Mesendoderm (in vitro differentiated cells): ENCODE measurements around the gene EDEM3.
"Not testable (repeated sequence)": the region's sequence is repeated elsewhere in the genome, so short reads cannot be mapped to it uniquely, and the experiment has no call there.

Experiments used
- DNase-seq: peaks from one replicate; pipeline ENCODE4 v3.0.0; 2013
- H2AK5ac ChIP-seq: 2 replicates; pipeline ENCODE4 v1.6.1; 2013; ENCODE audit warnings: low read length, inconsistent platforms
- H2BK120ac ChIP-seq: 2 replicates; pipeline ENCODE4 v1.6.1; 2013; ENCODE audit warnings: low read depth, mild to moderate bottlenecking, low read length, moderate library complexity, mixed read lengths
- H2BK15ac ChIP-seq: replicated peaks from 2 replicates; pipeline ENCODE4 v1.6.1; 2013; ENCODE audit warnings: low read depth, mild to moderate bottlenecking, moderate library complexity
- H2BK5ac ChIP-seq: 2 replicates; pipeline ENCODE4 v1.6.1; 2013; ENCODE audit warnings: low read length, inconsistent platforms
- H3K18ac ChIP-seq: 2 replicates; pipeline ENCODE4 v1.6.1; 2013; ENCODE audit warnings: mild to moderate bottlenecking, low read length, mixed read lengths
- H3K23ac ChIP-seq: one replicate; pipeline ENCODE4 v1.6.1; 2013; ENCODE audit warnings: low read length
- H3K27ac ChIP-seq: 2 replicates; pipeline ENCODE4 v1.5.1; 2013; ENCODE audit warnings: low read depth, mild to moderate bottlenecking, inconsistent platforms, low read length, moderate library complexity
- H3K27me3 ChIP-seq: 2 replicates; pipeline ENCODE4 v1.6.1; 2013; ENCODE audit warnings: low read length, control low read depth, mild to moderate bottlenecking, inconsistent platforms; ENCODE audit not compliant: insufficient read depth, poor library complexity
- H3K36me3 ChIP-seq: 2 replicates; pipeline ENCODE4 v1.6.1; 2013; ENCODE audit warnings: low read length, inconsistent platforms; ENCODE audit not compliant: control insufficient read depth, insufficient read depth
- H3K4ac ChIP-seq: one replicate; pipeline ENCODE4 v1.6.1; 2013; ENCODE audit warnings: low read depth, mild to moderate bottlenecking, low read length, moderate library complexity
- H3K4me1 ChIP-seq: 2 replicates; pipeline ENCODE4 v1.6.1; 2013; ENCODE audit warnings: low read depth, low read length, inconsistent platforms; ENCODE audit not compliant: control insufficient read depth
- H3K4me2 ChIP-seq: 2 replicates; pipeline ENCODE4 v1.6.1; 2013; ENCODE audit warnings: low read length
- H3K4me3 ChIP-seq: 2 replicates; pipeline ENCODE4 v1.5.1; 2013; ENCODE audit warnings: mild to moderate bottlenecking, low read length
- H3K56ac ChIP-seq: one replicate; pipeline ENCODE4 v1.6.1; 2013; ENCODE audit warnings: low read length
- H3K79me1 ChIP-seq: 2 replicates; pipeline ENCODE4 v1.6.1; 2013; ENCODE audit warnings: low read length, inconsistent platforms
- H3K79me2 ChIP-seq: 2 replicates; pipeline ENCODE4 v1.6.1; 2013; ENCODE audit warnings: mild to moderate bottlenecking, low read length; ENCODE audit not compliant: control insufficient read depth, insufficient read depth
- H3K9ac ChIP-seq: 2 replicates; pipeline ENCODE4 v1.6.1; 2013; ENCODE audit warnings: low read length, inconsistent platforms
- H4K5ac ChIP-seq: one replicate; pipeline ENCODE4 v1.6.1; 2013; ENCODE audit warnings: low read length
- H4K8ac ChIP-seq: one replicate; pipeline ENCODE4 v1.6.1; 2013; ENCODE audit warnings: low read depth, mild to moderate bottlenecking, control low read depth, low read length, moderate library complexity
- WGBS: extraction: QIAGEN DNeasy Blood & Tissue Kit; methylation state at CpG from one replicate; pipeline ENCODE4 v1.1.7; 2013; ENCODE audit warnings: low lambda C conversion rate, missing lambda C conversion rate; ENCODE audit not compliant: insufficient coverage; ENCODE audit errors: extremely low coverage; 5-methylcytosine and 5-hydroxymethylcytosine counted together

Gene EDEM3

GRCh38 chr1:184685116-184685515 is 69.5 kb downstream of the EDEM3 start:
- Histone ChIP-seq H3K27me3 (no peaks in the 10 kb centered on the region), H3K79me2 (no peaks in the 10 kb centered on the region), H3K4me1 (no peaks in the 10 kb centered on the region), H3K79me1 (no peaks in the 10 kb centered on the region), H3K23ac (no peak overlapping the region), H4K8ac (no peak overlapping the region), H2AK5ac (no peak overlapping the region), H3K4ac (no peak overlapping the region), H2BK15ac (no peak overlapping the region), H2BK5ac (no peak overlapping the region), H3K9ac (no peak overlapping the region), H2BK120ac (no peak overlapping the region), H3K4me3 (no peak overlapping the region), H3K27ac (no peak overlapping the region), H3K56ac (peak overlapping the region; percentile 0), H3K18ac (no peak overlapping the region), H3K36me3 (no peaks in the 10 kb centered on the region), H3K4me2 (no peak overlapping the region), H4K5ac (no peak overlapping the region)
- no peak for DNase-seq
- WGBS, result no CpG with 5 or more reads among the region's 7 CpGs

- Histone ChIP-seq H3K4me1 (no peaks in the 10 kb centered on the region), H3K4me3 (no peak overlapping the region), H3K9ac (no peak overlapping the region), H3K4ac (no peak overlapping the region), H4K8ac (no peak overlapping the region), H3K18ac (no peak overlapping the region), H3K79me2 (no peaks in the 10 kb centered on the region), H3K79me1 (no peaks in the 10 kb centered on the region), H3K4me2 (no peak overlapping the region), H3K36me3 (no peaks in the 10 kb centered on the region), H3K27ac (no peak overlapping the region), H3K27me3 (no peaks in the 10 kb centered on the region), H3K23ac (no peak overlapping the region), H2BK120ac (no peak overlapping the region), H2AK5ac (no peak overlapping the region), H4K5ac (no peak overlapping the region), H3K56ac (peak overlapping the region; percentile 0), H2BK15ac (no peak overlapping the region), H2BK5ac (no peak overlapping the region)
- no peak for DNase-seq
- WGBS, result no CpG with 5 or more reads among the region's 11 CpGs
These were observed 70.2 kb downstream of the EDEM3 start for GRCh38 chr1:184684285-184685074.

- Histone ChIP-seq H3K4ac (no peak overlapping the region), H2BK120ac (no peak overlapping the region), H4K5ac (no peak overlapping the region), H3K36me3 (no peaks in the 10 kb centered on the region), H2AK5ac (no peak overlapping the region), H3K4me2 (no peak overlapping the region), H2BK5ac (no peak overlapping the region), H3K79me1 (no peaks in the 10 kb centered on the region), H3K23ac (no peak overlapping the region), H3K18ac (no peak overlapping the region), H2BK15ac (no peak overlapping the region), H3K56ac (no peak overlapping the region), H3K27me3 (no peaks in the 10 kb centered on the region), H3K27ac (no peak overlapping the region), H3K79me2 (no peaks in the 10 kb centered on the region), H3K4me1 (no peaks in the 10 kb centered on the region), H4K8ac (no peak overlapping the region), H3K9ac (no peak overlapping the region), H3K4me3 (no peak overlapping the region)
- no CpG with 5 or more reads among the region's 3 CpGs for WGBS
- DNase-seq, result no peak
These were observed 71.7 kb downstream of the EDEM3 start for GRCh38 chr1:184682956-184683355.

GRCh38 chr1:184680611-184681225 is 73.9 kb downstream of the EDEM3 start:
- H4K5ac ChIP-seq, H2BK5ac ChIP-seq, H3K56ac ChIP-seq, H4K8ac ChIP-seq, DNase-seq, H3K79me1 ChIP-seq, H3K36me3 ChIP-seq, H3K79me2 ChIP-seq, H3K4ac ChIP-seq, H3K27ac ChIP-seq, H3K18ac ChIP-seq, H2BK15ac ChIP-seq, H2AK5ac ChIP-seq, H3K23ac ChIP-seq, H3K4me2 ChIP-seq, H3K27me3 ChIP-seq, H3K9ac ChIP-seq, H3K4me1 ChIP-seq, H3K4me3 ChIP-seq, H2BK120ac ChIP-seq: not testable (repeated sequence)
- WGBS, result no CpG with 5 or more reads among the region's 5 CpGs

- not testable (repeated sequence) for H3K36me3 ChIP-seq, H3K4me1 ChIP-seq, H3K4me2 ChIP-seq, H2BK5ac ChIP-seq, H3K18ac ChIP-seq, H2BK15ac ChIP-seq, H2BK120ac ChIP-seq, H3K27me3 ChIP-seq, H4K8ac ChIP-seq, H3K23ac ChIP-seq, H3K4ac ChIP-seq, H3K79me1 ChIP-seq, H3K27ac ChIP-seq, DNase-seq, H2AK5ac ChIP-seq, H3K56ac ChIP-seq, H3K4me3 ChIP-seq, H3K9ac ChIP-seq, H3K79me2 ChIP-seq, H4K5ac ChIP-seq
- WGBS, result no CpG with 5 or more reads among the region's 3 CpGs
These were observed 75.2 kb downstream of the EDEM3 start for GRCh38 chr1:184679472-184679871.

- H4K5ac ChIP-seq, result no peak overlapping the region
- no peak for DNase-seq
- no peaks in the 10 kb centered on the region for H3K36me3 ChIP-seq
- no peak overlapping the region for H3K9ac ChIP-seq
- H2AK5ac ChIP-seq, result no peak overlapping the region
- no peak overlapping the region for H3K27ac ChIP-seq
- no peak overlapping the region for H3K23ac ChIP-seq
- H3K4me1 ChIP-seq, result no peaks in the 10 kb centered on the region
- no peak overlapping the region for H2BK5ac ChIP-seq
- H4K8ac ChIP-seq, result no peak overlapping the region
- H3K79me1 ChIP-seq, result no peaks in the 10 kb centered on the region
- H3K18ac ChIP-seq, result no peak overlapping the region
- H3K4me3 ChIP-seq, result no peak overlapping the region
- no peak overlapping the region for H2BK15ac ChIP-seq
- no peak overlapping the region for H3K4me2 ChIP-seq
- no peak overlapping the region for H3K56ac ChIP-seq
- H3K27me3 ChIP-seq, result no peaks in the 10 kb centered on the region
- no peak overlapping the region for H2BK120ac ChIP-seq
- H3K4ac ChIP-seq, result no peak overlapping the region
- no peaks in the 10 kb centered on the region for H3K79me2 ChIP-seq
These were observed 77.3 kb downstream of the EDEM3 start for GRCh38 chr1:184677344-184677743.
